Liver (tissue), 3 donors: ENCODE results near the gene LRRC53.

Experiments
- CTCF ChIP-seq: fragments of 150-350 bp; IDR thresholded peaks from 2 replicates; pipeline ENCODE4 v1.5.1; 2017; ENCODE audit warnings: improper control_type of control experiment, low read depth, low read length; ENCODE audit not compliant: missing input control
- EGR1 ChIP-seq, 2 donors: IDR thresholded peaks; 2 replicates each; pipeline ENCODE4 v1.6.1; 2016 to 2018; ENCODE audit warnings: antibody characterized with exemption in 2 of 2, low read depth in 2 of 2
- FOXA2 ChIP-seq: IDR thresholded peaks from 2 replicates; pipeline ENCODE4 v1.6.1; 2016; ENCODE audit warnings: antibody characterized with exemption
- GABPA ChIP-seq, 2 donors: IDR thresholded peaks in 1 of 2; conservative IDR thresholded peaks in 1 of 2; 2 replicates each; pipeline ENCODE4 v1.6.1; 2016; ENCODE audit warnings: antibody characterized with exemption in 2 of 2, mild to moderate bottlenecking in 1 of 2, moderate library complexity in 1 of 2
- JUND ChIP-seq, 2 donors: IDR thresholded peaks; 2 replicates each; pipeline ENCODE4 v1.6.1; 2016; ENCODE audit warnings: antibody characterized with exemption in 2 of 2
- MAX ChIP-seq: IDR thresholded peaks from 2 replicates; pipeline ENCODE4 v1.6.1; 2016; ENCODE audit warnings: antibody characterized with exemption
- RAD21 ChIP-seq, 2 donors: IDR thresholded peaks; 2 replicates each; pipeline ENCODE4 v1.6.1; 2016; ENCODE audit warnings: antibody characterized with exemption in 2 of 2, mild to moderate bottlenecking in 2 of 2
- REST ChIP-seq: IDR thresholded peaks from 2 replicates; pipeline ENCODE4 v1.6.1; 2016; ENCODE audit warnings: antibody characterized with exemption, mild to moderate bottlenecking
- RXRA ChIP-seq, 2 donors: IDR thresholded peaks; 2 replicates each; pipeline ENCODE4 v1.6.1; 2017 to 2018; ENCODE audit warnings: antibody characterized with exemption in 2 of 2, mild to moderate bottlenecking in 1 of 2
- TAF1 ChIP-seq: conservative IDR thresholded peaks from 2 replicates; pipeline ENCODE4 v1.6.1; 2016; ENCODE audit warnings: antibody characterized with exemption, mild to moderate bottlenecking
- ZBTB33 ChIP-seq: IDR thresholded peaks from 2 replicates; pipeline ENCODE4 v1.6.1; 2016; ENCODE audit warnings: antibody characterized with exemption
- donor health status: healthy.
- donor health status: healthy.

GRCh38 chr1:74425676-74426075 lies 86.7 kb downstream of the LRRC53 start:
- TF ChIP-seq CTCF (no peak), JUND (IDR thresholded peaks at IDR 0.05) (no peak), TAF1 (no peak), RXRA (IDR thresholded peaks at IDR 0.05) (no peak), REST (no peak), RAD21 (IDR thresholded peaks at IDR 0.05) (no peak), EGR1 (IDR thresholded peaks at IDR 0.05; ENCODE audit: low read depth in 2 of 2) (no peak), ZBTB33 (no peak), MAX (no peak), FOXA2 (no peak), GABPA (IDR thresholded peaks at IDR 0.05 in 1 of 2, conservative IDR thresholded peaks at IDR 0.05 in 1 of 2) (no peak)
